HG03571 (cell line): ENCODE data around the gene IL24.
"Not testable (repeated sequence)": the region's sequence is repeated elsewhere in the genome, so short reads cannot be mapped to it uniquely, and the experiment has no call there.

Source experiments
- ATAC-seq: cut with Tn5 transposase; IDR thresholded peaks from one replicate; pipeline ENCODE4 v1.9.1; 2021; ENCODE audit not compliant: unreplicated experiment

The IL24 gene

GRCh38 chr1:206897175-206897574 is at the start of gene IL24:
TSS of gene IL24 (plus strand) at chr1:206897443. CDS start at chr1:206897833, 390 bp downstream.
- no peak for ATAC-seq

- ATAC-seq, result no peak
Observed at GRCh38 chr1:206847946-206848345, 49.3 kb upstream of the IL24 start.

- ATAC-seq, result no peak
Observed at GRCh38 chr1:206850401-206850800, 46.8 kb upstream of the IL24 start.

GRCh38 chr1:206851341-206852010 is 45.8 kb upstream of the IL24 start:
- ATAC-seq, result no peak

GRCh38 chr1:206852662-206853061 is 44.6 kb upstream of the IL24 start:
- ATAC-seq, result not testable (repeated sequence)

- not testable (repeated sequence) for ATAC-seq
Observed at GRCh38 chr1:206853696-206854095, 43.5 kb upstream of the IL24 start.

GRCh38 chr1:206854401-206855129 is 42.7 kb upstream of the IL24 start:
- no peak for ATAC-seq

GRCh38 chr1:206855859-206856258 is 41.4 kb upstream of the IL24 start:
- ATAC-seq, result no peak

GRCh38 chr1:206856674-206857464 is 40.4 kb upstream of the IL24 start:
- no peak for ATAC-seq

GRCh38 chr1:206859082-206859521 is 38.1 kb upstream of the IL24 start:
- no peak for ATAC-seq

GRCh38 chr1:206860165-206860564 is 37.1 kb upstream of the IL24 start:
- ATAC-seq, result no peak

GRCh38 chr1:206863266-206863665 is 34.0 kb upstream of the IL24 start:
- no peak for ATAC-seq

- no peak for ATAC-seq
Observed at GRCh38 chr1:206864939-206865671, 32.1 kb upstream of the IL24 start, which contains the start of gene IL20. TSS of gene IL20 (plus strand) at chr1:206865623. CDS start at chr1:206865853, 230 bp downstream.

- ATAC-seq, result no peak
Observed at GRCh38 chr1:206866062-206866461, 31.2 kb upstream of the IL24 start.

GRCh38 chr1:206867239-206867638 is 30.0 kb upstream of the IL24 start:
- no peak for ATAC-seq

- ATAC-seq, result no peak
Observed at GRCh38 chr1:206867716-206868115, 29.5 kb upstream of the IL24 start.

GRCh38 chr1:206868264-206868663 is 29.0 kb upstream of the IL24 start:
- no peak for ATAC-seq

- no peak for ATAC-seq
Observed at GRCh38 chr1:206872139-206872538, 25.1 kb upstream of the IL24 start.

GRCh38 chr1:206873603-206874188 is 23.5 kb upstream of the IL24 start:
- no peak for ATAC-seq

- no peak for ATAC-seq
Observed at GRCh38 chr1:206875752-206876377, 21.4 kb upstream of the IL24 start.
